LNCAP (cell line): ENCODE results near the gene PABPN1L.

Experiments
- TF ChIP-seq, protein P1 (sequence below): fragments of 450-650 bp; IDR thresholded peaks from 2 replicates; pipeline ENCODE4 v1.5.1; 2017; ENCODE audit warnings: mild to moderate bottlenecking

The PABPN1L gene

DNA sequence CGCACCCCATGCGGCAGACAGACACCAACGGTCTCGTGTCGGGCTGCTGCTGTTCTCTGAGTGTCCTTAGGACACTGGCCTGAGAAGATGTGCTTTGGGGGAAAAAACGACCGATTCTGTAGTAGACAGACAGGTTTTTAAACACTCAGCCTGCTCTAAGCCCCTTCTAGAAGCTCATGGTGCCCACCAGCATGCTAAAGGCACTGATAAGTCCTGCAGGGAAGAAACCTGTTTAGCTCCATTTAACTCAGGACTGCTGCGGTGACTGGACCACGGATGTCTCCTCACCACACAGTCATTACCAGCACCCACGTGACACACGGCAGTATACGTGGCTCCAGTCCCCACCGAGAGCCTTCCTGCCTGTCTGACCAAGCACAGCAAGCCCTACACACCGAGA lies 35.7 kb downstream of the PABPN1L start:
- TF ChIP-seq, protein P1, sequence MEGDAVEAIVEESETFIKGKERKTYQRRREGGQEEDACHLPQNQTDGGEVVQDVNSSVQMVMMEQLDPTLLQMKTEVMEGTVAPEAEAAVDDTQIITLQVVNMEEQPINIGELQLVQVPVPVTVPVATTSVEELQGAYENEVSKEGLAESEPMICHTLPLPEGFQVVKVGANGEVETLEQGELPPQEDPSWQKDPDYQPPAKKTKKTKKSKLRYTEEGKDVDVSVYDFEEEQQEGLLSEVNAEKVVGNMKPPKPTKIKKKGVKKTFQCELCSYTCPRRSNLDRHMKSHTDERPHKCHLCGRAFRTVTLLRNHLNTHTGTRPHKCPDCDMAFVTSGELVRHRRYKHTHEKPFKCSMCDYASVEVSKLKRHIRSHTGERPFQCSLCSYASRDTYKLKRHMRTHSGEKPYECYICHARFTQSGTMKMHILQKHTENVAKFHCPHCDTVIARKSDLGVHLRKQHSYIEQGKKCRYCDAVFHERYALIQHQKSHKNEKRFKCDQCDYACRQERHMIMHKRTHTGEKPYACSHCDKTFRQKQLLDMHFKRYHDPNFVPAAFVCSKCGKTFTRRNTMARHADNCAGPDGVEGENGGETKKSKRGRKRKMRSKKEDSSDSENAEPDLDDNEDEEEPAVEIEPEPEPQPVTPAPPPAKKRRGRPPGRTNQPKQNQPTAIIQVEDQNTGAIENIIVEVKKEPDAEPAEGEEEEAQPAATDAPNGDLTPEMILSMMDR: no peak

DNA sequence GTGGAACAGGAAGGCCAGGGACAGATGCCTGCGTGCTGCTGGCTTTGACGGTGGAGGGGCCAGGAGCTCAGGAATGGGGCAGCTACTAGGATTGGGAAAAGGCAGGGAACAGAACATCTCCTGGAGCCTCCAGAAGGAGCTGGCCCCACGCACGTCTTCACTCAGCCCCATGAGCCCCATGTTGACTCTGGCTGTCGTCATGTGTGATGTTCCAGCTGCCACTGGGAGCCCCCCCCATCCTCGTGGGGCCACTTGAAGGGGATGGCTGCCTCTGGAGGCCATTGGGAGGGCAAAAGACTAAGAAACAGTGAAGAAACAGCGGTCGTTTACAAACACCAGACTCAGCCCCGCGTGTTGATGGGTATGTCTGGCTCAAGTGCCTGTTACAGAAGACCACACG lies 36.2 kb downstream of the PABPN1L start:
- TF ChIP-seq, protein P1: no peak

DNA sequence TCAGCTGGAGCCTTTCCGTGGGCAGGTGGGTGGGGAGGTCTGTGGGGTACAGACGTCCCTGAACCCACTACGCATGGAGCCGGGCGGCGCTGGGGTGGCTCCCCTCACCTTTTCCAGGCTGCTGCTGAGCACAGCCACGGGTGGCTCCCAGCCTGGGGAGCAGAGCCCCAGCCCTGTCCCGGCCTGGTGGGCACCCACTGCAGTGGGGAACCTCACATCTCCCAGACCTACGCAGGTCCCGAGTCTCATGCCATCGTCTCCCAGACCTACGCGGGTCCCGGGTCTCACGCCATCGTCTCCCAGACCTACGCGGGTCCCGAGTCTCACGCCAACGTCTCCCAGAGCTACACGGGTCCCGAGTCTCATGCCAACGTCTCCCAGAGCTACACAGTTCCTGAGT lies 37.7 kb downstream of the PABPN1L start:
- TF ChIP-seq, protein P1: no peak

DNA sequence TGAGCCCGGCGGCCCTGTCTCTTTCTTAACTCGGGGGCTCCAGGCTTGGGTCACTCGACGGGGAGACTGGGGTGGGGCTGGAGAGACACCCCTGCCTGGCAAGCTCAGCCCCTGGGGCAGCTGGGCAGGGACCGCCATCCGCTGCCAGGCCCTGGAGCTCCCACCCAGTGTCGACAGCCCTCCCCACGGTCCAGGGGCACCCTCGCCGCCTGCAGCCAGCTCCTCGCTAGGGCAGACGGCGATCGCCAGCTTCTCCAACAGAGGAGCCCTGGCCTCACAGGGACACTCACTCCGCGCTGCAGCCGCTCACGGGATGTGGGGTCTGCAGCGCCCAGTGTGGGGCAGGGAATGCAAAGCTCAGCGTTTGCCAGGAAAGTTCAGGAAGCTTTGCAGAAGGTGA lies 38.7 kb downstream of the PABPN1L start:
- TF ChIP-seq, protein P1: no peak

DNA sequence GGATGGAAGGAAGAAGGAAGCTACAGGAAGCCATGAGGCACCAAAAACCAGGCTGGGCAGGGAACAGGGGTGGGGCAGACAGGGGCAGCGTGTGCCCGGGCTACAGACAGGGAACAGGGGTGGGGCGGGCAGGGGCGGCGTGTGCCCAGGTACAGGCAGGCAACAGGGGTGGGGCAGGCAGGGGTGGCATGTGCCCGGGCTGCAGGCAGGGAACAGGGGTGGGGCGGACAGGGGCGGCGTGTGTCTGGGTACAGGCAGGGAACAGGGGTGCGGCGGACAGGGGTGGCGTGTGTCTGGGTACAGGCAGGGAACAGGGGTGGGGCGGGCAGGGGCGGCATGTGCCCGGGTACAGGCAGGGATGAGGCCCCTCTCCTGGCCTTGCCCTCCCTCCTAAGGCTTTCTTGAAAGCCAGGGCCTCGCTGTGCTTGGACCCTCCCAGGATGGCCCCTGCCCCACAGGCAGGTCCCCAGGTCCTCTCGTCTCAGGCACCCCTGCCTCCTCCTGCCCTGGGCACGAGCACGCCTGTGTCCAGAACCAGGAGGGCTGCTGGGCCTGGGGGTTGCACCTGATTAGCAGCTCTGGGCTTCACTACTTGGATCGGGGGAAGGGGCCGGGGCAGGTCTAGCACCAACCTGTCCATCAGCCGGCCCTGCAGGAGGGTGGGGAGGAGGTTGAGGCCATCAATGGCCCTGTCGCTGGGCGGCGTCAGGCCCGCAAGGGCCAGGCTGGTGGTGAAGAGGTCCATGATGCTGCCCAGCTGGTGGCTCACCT lies 40.2 kb downstream of the PABPN1L start:
- TF ChIP-seq, protein P1: no peak

DNA sequence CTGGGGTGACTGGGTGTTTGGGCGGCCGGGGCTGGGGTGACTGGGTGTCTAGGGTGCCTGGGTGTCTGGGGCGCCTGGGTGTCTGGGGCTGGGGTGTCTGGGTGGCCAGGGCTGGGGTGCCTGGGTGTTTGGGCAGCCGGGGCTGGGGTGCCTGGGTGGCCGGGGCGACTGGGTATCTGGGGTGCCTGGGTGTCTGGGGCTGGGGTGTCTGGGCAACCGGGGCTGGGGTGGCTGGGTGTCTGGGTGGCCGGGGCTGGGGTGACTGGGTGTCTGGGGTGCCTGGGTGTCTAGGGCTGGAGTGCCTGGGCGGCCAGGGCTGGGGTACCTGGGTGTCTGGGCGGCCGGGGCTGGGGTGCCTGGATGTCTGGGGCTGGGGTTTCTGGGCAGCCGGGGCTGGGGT lies 41.3 kb downstream of the PABPN1L start:
- TF ChIP-seq, protein P1: no peak

DNA sequence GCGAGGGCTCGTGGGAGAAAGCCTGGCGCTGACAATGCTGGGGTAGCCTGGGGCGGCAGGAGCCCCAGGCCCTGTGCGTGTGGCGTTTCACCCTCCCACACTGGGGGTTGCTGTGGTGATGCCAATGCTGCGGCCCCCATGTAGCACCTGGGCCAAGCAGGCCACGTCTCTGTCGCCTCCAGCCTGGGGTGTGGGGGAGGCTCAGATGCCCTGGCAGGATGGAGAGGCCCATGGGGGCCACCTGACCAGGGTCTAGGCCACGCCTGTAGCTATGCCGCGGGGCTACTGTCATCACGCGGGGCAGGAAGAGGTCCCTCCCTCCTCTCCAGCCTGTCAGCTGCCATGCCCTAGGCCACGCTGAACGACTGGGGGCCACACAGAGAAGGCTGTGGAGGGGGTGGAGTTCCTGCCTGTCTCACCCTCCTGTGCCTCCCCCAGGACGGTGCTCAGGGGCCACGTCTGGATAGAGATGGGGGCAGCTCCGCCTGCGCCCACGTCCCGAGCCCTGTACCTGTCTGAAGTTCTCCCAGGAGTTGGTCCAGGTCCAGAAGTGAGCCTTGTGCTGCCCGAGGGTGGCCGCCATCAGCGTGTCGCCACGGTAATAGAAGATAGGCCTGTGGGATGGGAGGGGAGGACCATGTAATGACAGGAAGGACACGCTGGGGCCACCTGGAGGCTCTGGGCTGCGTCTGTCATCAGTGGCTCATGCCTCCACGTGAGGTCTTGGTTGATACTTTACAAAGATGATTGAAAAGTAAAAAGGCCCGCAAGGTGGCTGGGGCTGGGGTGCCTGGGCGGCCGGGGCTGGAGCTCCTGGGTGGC lies 42.0 kb downstream of the PABPN1L start:
- TF ChIP-seq, protein P1: no peak
